Fibroblast of villous mesenchyme (primary cell): ENCODE data around the gene USP14. TPM values are rescaled to one million over a fixed set of nuclear protein-coding genes. Genes with fewer than 3 reads are reported as not detected.

Experiments used
- DNase-seq: peaks from one replicate; pipeline ENCODE4 v3.0.0-alpha.2; 2010; ENCODE audit warnings: low read depth
- H3K4me3 ChIP-seq: 2 replicates; pipeline ENCODE4 v1.5.1; 2011; ENCODE audit warnings: low read depth, mild to moderate bottlenecking, low read length
- small RNA-seq: library from RNA; depleted of rRNA; stranded (forward); fragments of <200 nt; gene quantifications from one replicate; pipeline ENCODE3, GENCODE V24; 2012
- total RNA-seq: library from RNA; depleted of rRNA; stranded (reverse); fragments of >200 nt; gene quantifications from 2 replicates; pipeline ENCODE4 v1.2.3, GENCODE V29; 2012
- TF ChIP-seq, protein P1 (sequence below): IDR thresholded peaks from 2 replicates; pipeline ENCODE4 v1.5.1; 2012; ENCODE audit warnings: low read depth, mild to moderate bottlenecking, low read length; ENCODE audit not compliant: insufficient read depth

Gene USP14
- total RNA-seq, 1 donor: 27.6 TPM

DNA sequence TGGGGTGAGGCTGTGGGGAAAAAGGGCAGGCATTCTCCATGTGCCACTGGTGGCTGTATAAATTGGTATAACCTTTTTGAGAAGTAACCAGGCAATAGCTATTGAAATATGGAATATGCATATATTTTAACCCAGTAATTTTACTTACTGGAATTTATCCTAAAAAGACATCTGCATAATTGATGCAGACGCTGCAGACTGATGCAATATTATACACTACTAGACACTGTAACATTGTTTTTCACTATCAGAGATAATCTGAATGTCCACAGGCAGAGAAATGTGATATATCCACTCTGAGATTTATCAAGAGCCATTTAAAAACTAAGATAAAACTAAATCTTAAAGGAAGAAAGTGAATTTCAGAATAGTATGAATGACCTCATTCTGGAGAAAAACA lies 94.8 kb downstream of the USP14 start:
- no peak overlapping the region for H3K4me3 ChIP-seq
- TF ChIP-seq, protein P1, sequence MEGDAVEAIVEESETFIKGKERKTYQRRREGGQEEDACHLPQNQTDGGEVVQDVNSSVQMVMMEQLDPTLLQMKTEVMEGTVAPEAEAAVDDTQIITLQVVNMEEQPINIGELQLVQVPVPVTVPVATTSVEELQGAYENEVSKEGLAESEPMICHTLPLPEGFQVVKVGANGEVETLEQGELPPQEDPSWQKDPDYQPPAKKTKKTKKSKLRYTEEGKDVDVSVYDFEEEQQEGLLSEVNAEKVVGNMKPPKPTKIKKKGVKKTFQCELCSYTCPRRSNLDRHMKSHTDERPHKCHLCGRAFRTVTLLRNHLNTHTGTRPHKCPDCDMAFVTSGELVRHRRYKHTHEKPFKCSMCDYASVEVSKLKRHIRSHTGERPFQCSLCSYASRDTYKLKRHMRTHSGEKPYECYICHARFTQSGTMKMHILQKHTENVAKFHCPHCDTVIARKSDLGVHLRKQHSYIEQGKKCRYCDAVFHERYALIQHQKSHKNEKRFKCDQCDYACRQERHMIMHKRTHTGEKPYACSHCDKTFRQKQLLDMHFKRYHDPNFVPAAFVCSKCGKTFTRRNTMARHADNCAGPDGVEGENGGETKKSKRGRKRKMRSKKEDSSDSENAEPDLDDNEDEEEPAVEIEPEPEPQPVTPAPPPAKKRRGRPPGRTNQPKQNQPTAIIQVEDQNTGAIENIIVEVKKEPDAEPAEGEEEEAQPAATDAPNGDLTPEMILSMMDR: no peak
- no peak for DNase-seq

GRCh38 chr18:255171-255570 lies 96.8 kb downstream of the USP14 start:
- H3K4me3 ChIP-seq: no peak overlapping the region
- no peak for DNase-seq
- TF ChIP-seq, protein P1: no peak

DNA sequence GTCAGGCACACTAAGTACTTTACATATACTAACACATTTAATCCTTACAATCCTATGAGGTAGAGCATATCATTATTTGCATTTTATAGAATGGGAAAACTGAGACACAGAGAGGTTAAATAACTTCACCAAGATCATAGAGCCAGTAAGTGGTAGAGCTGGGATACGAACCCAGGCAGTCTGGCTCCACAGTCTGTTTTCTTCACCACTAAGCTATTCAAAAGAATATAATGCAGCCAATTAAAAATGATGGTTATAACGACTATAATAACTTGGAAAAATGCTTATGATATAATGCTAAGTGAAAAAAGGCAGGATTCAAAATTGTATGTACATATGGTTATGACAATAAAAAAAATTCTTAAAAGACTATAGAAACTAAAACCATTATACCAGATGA lies 102.2 kb downstream of the USP14 start:
- H3K4me3 ChIP-seq: no peak overlapping the region
- no peak for DNase-seq
- TF ChIP-seq, protein P1: no peak

- TF ChIP-seq, protein P1: no peak
- DNase-seq: no peak
- no peak overlapping the region for H3K4me3 ChIP-seq
Observed at GRCh38 chr18:261398-262073, 103.2 kb downstream of the USP14 start.

Small RNA genes within 50 kb of the gene (small RNA-seq; reads per million reads assigned to genes)
- gene MIR8078: not detected

Other genes starting within 250 kb of the USP14 start
- gene TUBB8B, start 108.9 kb upstream of the USP14 start, total RNA-seq: 0.32 and 0.43 TPM in 2 replicates
- gene THOC1, start 109.5 kb downstream of the USP14 start, total RNA-seq: 35.1 and 42.7 TPM in 2 replicates